ENCODE results near the gene ENG. TPM values are rescaled to one million over a fixed set of nuclear protein-coding genes. Genes with fewer than 3 reads are reported as not detected.

Gene ENG
- polyA plus RNA-seq, 1 donor from 2014 or later, result 1.8 TPM

- Mint-ChIP-seq H3K36me3 (no peaks in the 10 kb centered on the region), H3K27ac (no peak overlapping the region)
These were observed 41.4 kb downstream of the ENG start for GRCh38 chr9:127812936-127813675.

GRCh38 chr9:127812011-127812410 is 42.4 kb downstream of the ENG start:
- H3K4me3 Mint-ChIP-seq, result no peak overlapping the region
- no peaks in the 10 kb centered on the region for H3K27me3 Mint-ChIP-seq
- H3K9me3 Mint-ChIP-seq, result no peaks in the 10 kb centered on the region
- H3K27ac Mint-ChIP-seq, result no peak overlapping the region
- H3K4me1 Mint-ChIP-seq, result no peaks in the 10 kb centered on the region
- H3K36me3 Mint-ChIP-seq, result no peaks in the 10 kb centered on the region

More at GRCh38 chr9:127812936-127813675, 41.4 kb downstream of the ENG start:
- no peaks in the 10 kb centered on the region for H3K9me3 Mint-ChIP-seq
- no peak overlapping the region for H3K4me3 Mint-ChIP-seq
- peaks cover 0 to 3% (median 0%) of the 10 kb centered on the region in 3 donors for H3K4me1 Mint-ChIP-seq
- no peaks in the 10 kb centered on the region for H3K27me3 Mint-ChIP-seq

GRCh38 chr9:127810378-127811187 is 43.9 kb downstream of the ENG start:
- H3K27me3 Mint-ChIP-seq, result no peaks in the 10 kb centered on the region
- H3K27ac Mint-ChIP-seq, result no peak overlapping the region
- H3K36me3 Mint-ChIP-seq, result peaks cover 3% of the 10 kb centered on the region
- H3K4me1 Mint-ChIP-seq, result peaks cover 0 to 3% (median 3%) of the 10 kb centered on the region in 3 donors
- no peak overlapping the region for H3K4me3 Mint-ChIP-seq
- no peaks in the 10 kb centered on the region for H3K9me3 Mint-ChIP-seq

GRCh38 chr9:127809540-127810377 is 44.7 kb downstream of the ENG start:
- Mint-ChIP-seq H3K4me3 (no peak overlapping the region), H3K27me3 (no peaks in the 10 kb centered on the region), H3K36me3 (peaks cover 3% of the 10 kb centered on the region), H3K27ac (no peak overlapping the region), H3K9me3 (no peaks in the 10 kb centered on the region), H3K4me1 (peaks cover 0 to 3% (median 3%) of the 10 kb centered on the region in 3 donors)

GRCh38 chr9:127809002-127809539 is 45.4 kb downstream of the ENG start:
- Mint-ChIP-seq H3K9me3 (no peaks in the 10 kb centered on the region), H3K27me3 (no peaks in the 10 kb centered on the region), H3K4me1 (peaks cover 0 to 9% (median 6%) of the 10 kb centered on the region in 3 donors), H3K36me3 (peaks cover 3% of the 10 kb centered on the region), H3K4me3 (no peak overlapping the region), H3K27ac (peak overlapping the region in 1 of 3 donors; percentile 45)

GRCh38 chr9:127808347-127809001 is 46.0 kb downstream of the ENG start:
- no peaks in the 10 kb centered on the region for H3K9me3 Mint-ChIP-seq
- H3K27me3 Mint-ChIP-seq, result no peaks in the 10 kb centered on the region
- peak overlapping the region in 1 of 3 donors; percentile 45 for H3K27ac Mint-ChIP-seq
- peaks cover 3% of the 10 kb centered on the region for H3K36me3 Mint-ChIP-seq
- H3K4me3 Mint-ChIP-seq, result no peak overlapping the region
- peaks cover 0 to 13% (median 8%) of the 10 kb centered on the region in 3 donors for H3K4me1 Mint-ChIP-seq

- H3K27ac Mint-ChIP-seq, result no peak overlapping the region
These were observed 47.6 kb downstream of the ENG start for GRCh38 chr9:127806871-127807270.

GRCh38 chr9:127805620-127806019 is 48.8 kb downstream of the ENG start:
- Mint-ChIP-seq H3K27ac (peak overlapping the region; percentile 32 to 83 (median 73)), H3K4me1 (peaks cover 8 to 21% (median 13%) of the 10 kb centered on the region in 3 donors), H3K27me3 (no peaks in the 10 kb centered on the region), H3K36me3 (peaks cover 3% of the 10 kb centered on the region), H3K9me3 (no peaks in the 10 kb centered on the region), H3K4me3 (peak overlapping the region in 2 of 4 donors; percentile 31 to 52)

More at GRCh38 chr9:127806871-127807270, 47.6 kb downstream of the ENG start:
- Mint-ChIP-seq H3K36me3 (peaks cover 3% of the 10 kb centered on the region), H3K4me3 (no peak overlapping the region), H3K9me3 (no peaks in the 10 kb centered on the region), H3K27me3 (no peaks in the 10 kb centered on the region), H3K4me1 (peaks cover 6 to 18% (median 12%) of the 10 kb centered on the region in 3 donors)

GRCh38 chr9:127803507-127804352 is 50.7 kb downstream of the ENG start:
- H3K9me3 Mint-ChIP-seq, result no peaks in the 10 kb centered on the region

GRCh38 chr9:127802576-127803443 is 51.6 kb downstream of the ENG start, which contains the start of gene FPGS:
TSS of gene FPGS (plus strand) at chr9:127802882. CDS start at chr9:127802925, 43 bp downstream.
- peaks cover 3% of the 10 kb centered on the region for H3K36me3 Mint-ChIP-seq
- H3K4me3 Mint-ChIP-seq, result peak within 1 kb of the TSS; percentile 87 to 96 (median 95)
- H3K4me1 Mint-ChIP-seq, result peaks cover 10 to 22% (median 15%) of the 10 kb centered on the region in 3 donors
- no peaks in the 10 kb centered on the region for H3K27me3 Mint-ChIP-seq
- no peaks in the 10 kb centered on the region for H3K9me3 Mint-ChIP-seq
- peak within 1 kb of the TSS; percentile 92 to 96 (median 94) for H3K27ac Mint-ChIP-seq

More at GRCh38 chr9:127803507-127804352, 50.7 kb downstream of the ENG start:
- H3K4me1 Mint-ChIP-seq, result peaks cover 8 to 21% (median 13%) of the 10 kb centered on the region in 3 donors
- peaks cover 3% of the 10 kb centered on the region for H3K36me3 Mint-ChIP-seq
- no peaks in the 10 kb centered on the region for H3K27me3 Mint-ChIP-seq
- H3K4me3 Mint-ChIP-seq, result peak overlapping the region; percentile 87 to 96 (median 95)
- peak overlapping the region; percentile 92 to 96 (median 94) for H3K27ac Mint-ChIP-seq

- H3K4me1 Mint-ChIP-seq, result peaks cover 13 to 28% (median 16%) of the 10 kb centered on the region in 3 donors
These were observed 52.4 kb downstream of the ENG start for GRCh38 chr9:127801955-127802575.

GRCh38 chr9:127796852-127797370 is 57.5 kb downstream of the ENG start:
- Mint-ChIP-seq H3K4me3 (peak overlapping the region; percentile 56 to 90 (median 78)), H3K4me1 (peaks cover 13 to 24% (median 20%) of the 10 kb centered on the region in 3 donors), H3K27ac (peak overlapping the region; percentile 33 to 85 (median 81)), H3K36me3 (no peaks in the 10 kb centered on the region), H3K27me3 (no peaks in the 10 kb centered on the region), H3K9me3 (no peaks in the 10 kb centered on the region)

More at GRCh38 chr9:127801955-127802575, 52.4 kb downstream of the ENG start:
- peaks cover 3% of the 10 kb centered on the region for H3K36me3 Mint-ChIP-seq
- H3K27me3 Mint-ChIP-seq, result no peaks in the 10 kb centered on the region
- peak overlapping the region; percentile 83 to 96 (median 92) for H3K27ac Mint-ChIP-seq
- no peaks in the 10 kb centered on the region for H3K9me3 Mint-ChIP-seq
- H3K4me3 Mint-ChIP-seq, result peak overlapping the region; percentile 85 to 96 (median 95)
